Type B pancreatic cell (in vitro differentiated cells): Measurements from ENCODE around the gene PI4K2A. TPM values are rescaled to one million over a fixed set of nuclear protein-coding genes. Genes with fewer than 3 reads are reported as not detected.
"Not testable (repeated sequence)": the region's sequence is repeated elsewhere in the genome, so short reads cannot be mapped to it uniquely, and the experiment has no call there.

Source experiments
- DNase-seq: peaks from one replicate; pipeline ENCODE4 v3.0.0; 2021; ENCODE audit warnings: mixed read lengths; ENCODE audit not compliant: unreplicated experiment; ENCODE audit errors: extremely low spot score
- H3K27ac Mint-ChIP-seq: 2 replicates; pipeline ENCODE4 v1.8.0; 2021; ENCODE audit warnings: mild to moderate bottlenecking, mixed read lengths
- H3K27me3 Mint-ChIP-seq: 2 replicates; pipeline ENCODE4 v1.8.0; 2021; ENCODE audit warnings: mixed read lengths
- H3K36me3 Mint-ChIP-seq: 2 replicates; pipeline ENCODE4 v1.8.0; 2021; ENCODE audit warnings: mixed read lengths
- H3K4me1 Mint-ChIP-seq: one replicate; pipeline ENCODE4 v1.8.0; 2021; ENCODE audit warnings: mixed read lengths; ENCODE audit not compliant: unreplicated experiment
- H3K4me3 Mint-ChIP-seq: 2 replicates; pipeline ENCODE4 v1.8.0; 2021; ENCODE audit warnings: mild to moderate bottlenecking, mixed read lengths
- H3K9me3 Mint-ChIP-seq: 2 replicates; pipeline ENCODE4 v1.8.0; 2021; ENCODE audit warnings: mixed read lengths
- CTCF ChIP-seq: fragments of 200-600 bp; sonication (generic); conservative IDR thresholded peaks from 2 replicates; pipeline ENCODE4 v1.5.0; 2021; ENCODE audit warnings: antibody characterized with exemption, mild to moderate bottlenecking
- total RNA-seq: library from RNA; stranded (reverse); gene quantifications from 2 replicates; pipeline ENCODE4 v1.2.1, GENCODE V29; 2021; ENCODE audit warnings: low replicate concordance

Gene PI4K2A
- total RNA-seq, 1 donor from 2014 or later = 19.3 TPM

GRCh38 chr10:97683556-97684367 lies 43.3 kb downstream of the PI4K2A start:
- Mint-ChIP-seq H3K4me1 (peaks cover 30% of the 10 kb centered on the region), H3K36me3 (no peaks in the 10 kb centered on the region), H3K9me3 (no peaks in the 10 kb centered on the region), H3K27me3 (no peaks in the 10 kb centered on the region), H3K27ac (peak overlapping the region; percentile 58), H3K4me3 (peak overlapping the region; percentile 77)
- TF ChIP-seq CTCF = no peak
- DNase-seq = no peak

GRCh38 chr10:97684368-97684713 lies 43.9 kb downstream of the PI4K2A start:
- peak overlapping the region; percentile 92 for H3K4me3 Mint-ChIP-seq
- not testable (repeated sequence) for H3K9me3 Mint-ChIP-seq

GRCh38 chr10:97684866-97685394 lies 44.5 kb downstream of the PI4K2A start:
- H3K36me3 Mint-ChIP-seq = no peaks in the 10 kb centered on the region
- H3K4me3 Mint-ChIP-seq = peak overlapping the region; percentile 92
- H3K27ac Mint-ChIP-seq = peak overlapping the region; percentile 52
- TF ChIP-seq CTCF = no peak
- H3K27me3 Mint-ChIP-seq = no peaks in the 10 kb centered on the region
- H3K9me3 Mint-ChIP-seq = no peaks in the 10 kb centered on the region
- peaks cover 30% of the 10 kb centered on the region for H3K4me1 Mint-ChIP-seq
- no peak for DNase-seq

More at GRCh38 chr10:97684368-97684713, 43.9 kb downstream of the PI4K2A start:
- H3K36me3 Mint-ChIP-seq, DNase-seq, H3K27me3 Mint-ChIP-seq: not testable (repeated sequence)
- peaks cover 30% of the 10 kb centered on the region for H3K4me1 Mint-ChIP-seq
- peak overlapping the region; percentile 58 for H3K27ac Mint-ChIP-seq

DNA sequence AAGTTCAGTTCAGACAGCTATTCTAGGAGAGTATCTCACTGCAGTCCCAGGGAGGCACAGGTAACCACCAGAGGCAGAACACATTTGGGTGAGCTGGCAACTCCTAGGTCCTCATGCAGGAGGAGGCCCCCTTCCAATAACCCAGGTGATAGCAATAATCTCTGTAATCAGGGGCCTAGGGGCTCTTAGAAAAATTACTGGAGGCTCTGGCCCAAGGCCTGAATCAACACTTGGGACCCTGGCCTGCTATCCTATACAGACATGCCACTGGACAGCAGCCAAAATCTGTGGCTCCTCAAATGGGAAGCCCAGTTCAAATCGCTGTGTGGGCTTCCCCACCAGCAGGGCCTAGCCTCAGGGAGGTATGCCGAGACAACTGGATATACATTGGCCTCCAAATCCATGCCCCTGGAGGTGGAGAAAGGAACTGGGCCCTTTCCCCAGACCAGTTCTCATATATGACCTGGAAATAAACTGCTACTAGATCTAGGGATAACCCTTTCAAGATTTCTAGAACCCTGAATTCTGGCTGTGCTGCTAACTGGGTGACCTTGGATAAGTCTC lies 45.0 kb downstream of the PI4K2A start:
- TF ChIP-seq CTCF = peak; percentile 61
- DNase-seq = no peak
- Mint-ChIP-seq H3K4me1 (peaks cover 30% of the 10 kb centered on the region), H3K9me3 (no peaks in the 10 kb centered on the region), H3K4me3 (peak overlapping the region; percentile 92), H3K27me3 (no peaks in the 10 kb centered on the region), H3K27ac (peak overlapping the region; percentile 52), H3K36me3 (no peaks in the 10 kb centered on the region)

GRCh38 chr10:97686301-97686961 lies 46.0 kb downstream of the PI4K2A start:
- peaks cover 30% of the 10 kb centered on the region for H3K4me1 Mint-ChIP-seq
- no peak for TF ChIP-seq CTCF
- DNase-seq = no peak
- no peaks in the 10 kb centered on the region for H3K36me3 Mint-ChIP-seq
- no peaks in the 10 kb centered on the region for H3K27me3 Mint-ChIP-seq
- H3K27ac Mint-ChIP-seq = peak overlapping the region; percentile 83
- H3K9me3 Mint-ChIP-seq = no peaks in the 10 kb centered on the region
- H3K4me3 Mint-ChIP-seq = peak overlapping the region; percentile 92
